ENCODE data around the gene ADGRG6.

- TF ChIP-seq HDAC2 (IDR thresholded peaks at IDR 0.05; ENCODE audit: borderline replicate concordance in 1 of 2, low read depth in 2 of 2, low read length in 2 of 2) (no peak), POLR2AphosphoS5 (IDR thresholded peaks at IDR 0.05; ENCODE audit: low read depth, low read length) (no peak), TBP (IDR thresholded peaks at IDR 0.05; ENCODE audit: low read depth, low read length) (no peak), RAD21 (IDR thresholded peaks at IDR 0.05 in 1 of 2, conservative IDR thresholded peaks at IDR 0.05 in 1 of 2; ENCODE audit: low read depth in 2 of 2, low read length in 2 of 2) (no peak), YY1 (IDR thresholded peaks at IDR 0.05; ENCODE audit: low read depth, low read length) (no peak)
These were observed 156.0 kb downstream of the ADGRG6 start for GRCh38 chr6:142457638-142458406.

All from H1 (cell line).